Activated naive CD4-positive, alpha-beta T cell treated with anti-CD3 and anti-CD28 coated beads, Interleukin-2, amount 50 U/mL, for 24 hours (primary cell): ENCODE results near the gene NBEAL2.

Experiments
- H3K27ac Mint-ChIP-seq: one replicate; pipeline ENCODE4 v1.8.0; 2021; ENCODE audit warnings: mild to moderate bottlenecking, mixed read lengths
- H3K27me3 Mint-ChIP-seq: one replicate; pipeline ENCODE4 v1.8.0; 2021; ENCODE audit warnings: mixed read lengths
- H3K36me3 Mint-ChIP-seq: one replicate; pipeline ENCODE4 v1.8.0; 2021; ENCODE audit warnings: mixed read lengths
- H3K4me1 Mint-ChIP-seq: one replicate; pipeline ENCODE4 v1.8.0; 2021; ENCODE audit warnings: mixed read lengths
- H3K4me3 Mint-ChIP-seq: one replicate; pipeline ENCODE4 v1.8.0; 2021; ENCODE audit warnings: mild to moderate bottlenecking, mixed read lengths
- H3K9me3 Mint-ChIP-seq: one replicate; pipeline ENCODE4 v1.8.0; 2021; ENCODE audit warnings: mixed read lengths

The NBEAL2 gene

GRCh38 chr3:46978985-46979944 lies at the start of gene NBEAL2:
TSS of gene NBEAL2 (plus strand) at chr3:46979666. CDS start at chr3:46979862, 196 bp downstream.
- H3K4me3 Mint-ChIP-seq, result peak within 1 kb of the TSS; percentile 88
- peaks cover 1% of the 10 kb centered on the region for H3K36me3 Mint-ChIP-seq
- H3K27ac Mint-ChIP-seq, result peak within 1 kb of the TSS; percentile 92
- no peaks in the 10 kb centered on the region for H3K9me3 Mint-ChIP-seq
- H3K4me1 Mint-ChIP-seq, result peaks cover 64% of the 10 kb centered on the region
- H3K27me3 Mint-ChIP-seq, result no peaks in the 10 kb centered on the region

GRCh38 chr3:46930166-46930944 lies 49.1 kb upstream of the NBEAL2 start:
- Mint-ChIP-seq H3K4me3 (no peak overlapping the region), H3K4me1 (peaks cover 62% of the 10 kb centered on the region), H3K27me3 (no peaks in the 10 kb centered on the region), H3K36me3 (peaks cover 9% of the 10 kb centered on the region), H3K27ac (peak overlapping the region; percentile 56), H3K9me3 (no peaks in the 10 kb centered on the region)

GRCh38 chr3:46930945-46931403 lies 48.5 kb upstream of the NBEAL2 start:
- no peak overlapping the region for H3K4me3 Mint-ChIP-seq
- peak overlapping the region; percentile 56 for H3K27ac Mint-ChIP-seq
- peaks cover 9% of the 10 kb centered on the region for H3K36me3 Mint-ChIP-seq
- no peaks in the 10 kb centered on the region for H3K9me3 Mint-ChIP-seq
- H3K27me3 Mint-ChIP-seq, result no peaks in the 10 kb centered on the region
- peaks cover 68% of the 10 kb centered on the region for H3K4me1 Mint-ChIP-seq

- peaks cover 75% of the 10 kb centered on the region for H3K4me1 Mint-ChIP-seq
- H3K27me3 Mint-ChIP-seq, result no peaks in the 10 kb centered on the region
- peak overlapping the region; percentile 86 for H3K27ac Mint-ChIP-seq
- peaks cover 9% of the 10 kb centered on the region for H3K36me3 Mint-ChIP-seq
- peak overlapping the region; percentile 44 for H3K4me3 Mint-ChIP-seq
- no peaks in the 10 kb centered on the region for H3K9me3 Mint-ChIP-seq
Measured at GRCh38 chr3:46931631-46932331, 47.7 kb upstream of the NBEAL2 start.

- Mint-ChIP-seq H3K4me1 (peaks cover 67% of the 10 kb centered on the region), H3K27ac (peak overlapping the region; percentile 24), H3K9me3 (no peaks in the 10 kb centered on the region)
Measured at GRCh38 chr3:46932455-46933225, 46.8 kb upstream of the NBEAL2 start.

GRCh38 chr3:46933261-46933660 lies 46.2 kb upstream of the NBEAL2 start:
- peak overlapping the region; percentile 23 for H3K27ac Mint-ChIP-seq
- peaks cover 62% of the 10 kb centered on the region for H3K4me1 Mint-ChIP-seq
- peaks cover 7% of the 10 kb centered on the region for H3K36me3 Mint-ChIP-seq
- H3K9me3 Mint-ChIP-seq, result no peaks in the 10 kb centered on the region
- H3K4me3 Mint-ChIP-seq, result no peak overlapping the region
- no peaks in the 10 kb centered on the region for H3K27me3 Mint-ChIP-seq

More at GRCh38 chr3:46932455-46933225, 46.8 kb upstream of the NBEAL2 start:
- Mint-ChIP-seq H3K36me3 (peaks cover 7% of the 10 kb centered on the region), H3K27me3 (no peaks in the 10 kb centered on the region), H3K4me3 (no peak overlapping the region)

GRCh38 chr3:46934072-46934471 lies 45.4 kb upstream of the NBEAL2 start:
- no peaks in the 10 kb centered on the region for H3K9me3 Mint-ChIP-seq
- H3K4me1 Mint-ChIP-seq, result peaks cover 58% of the 10 kb centered on the region
- H3K27me3 Mint-ChIP-seq, result no peaks in the 10 kb centered on the region
- H3K36me3 Mint-ChIP-seq, result peaks cover 5% of the 10 kb centered on the region
- no peak overlapping the region for H3K4me3 Mint-ChIP-seq
- no peak overlapping the region for H3K27ac Mint-ChIP-seq

GRCh38 chr3:46934498-46935167 lies 44.8 kb upstream of the NBEAL2 start:
- H3K36me3 Mint-ChIP-seq, result peaks cover 4% of the 10 kb centered on the region
- peaks cover 58% of the 10 kb centered on the region for H3K4me1 Mint-ChIP-seq
- no peak overlapping the region for H3K4me3 Mint-ChIP-seq
- no peak overlapping the region for H3K27ac Mint-ChIP-seq
- no peaks in the 10 kb centered on the region for H3K27me3 Mint-ChIP-seq
- H3K9me3 Mint-ChIP-seq, result no peaks in the 10 kb centered on the region

GRCh38 chr3:46935168-46935858 lies 44.2 kb upstream of the NBEAL2 start:
- Mint-ChIP-seq H3K9me3 (no peaks in the 10 kb centered on the region), H3K4me3 (no peak overlapping the region), H3K27ac (peak overlapping the region; percentile 23), H3K27me3 (no peaks in the 10 kb centered on the region), H3K36me3 (peaks cover 5% of the 10 kb centered on the region), H3K4me1 (peaks cover 64% of the 10 kb centered on the region)

- H3K4me3 Mint-ChIP-seq, result no peak overlapping the region
- H3K4me1 Mint-ChIP-seq, result peaks cover 61% of the 10 kb centered on the region
- H3K9me3 Mint-ChIP-seq, result no peaks in the 10 kb centered on the region
- peaks cover 7% of the 10 kb centered on the region for H3K36me3 Mint-ChIP-seq
- H3K27me3 Mint-ChIP-seq, result no peaks in the 10 kb centered on the region
- peak overlapping the region; percentile 23 for H3K27ac Mint-ChIP-seq
Measured at GRCh38 chr3:46935989-46936558, 43.4 kb upstream of the NBEAL2 start.

- peaks cover 54% of the 10 kb centered on the region for H3K4me1 Mint-ChIP-seq
- no peak overlapping the region for H3K4me3 Mint-ChIP-seq
- H3K36me3 Mint-ChIP-seq, result peaks cover 7% of the 10 kb centered on the region
- no peak overlapping the region for H3K27ac Mint-ChIP-seq
- no peaks in the 10 kb centered on the region for H3K27me3 Mint-ChIP-seq
- no peaks in the 10 kb centered on the region for H3K9me3 Mint-ChIP-seq
Measured at GRCh38 chr3:46936733-46937250, 42.7 kb upstream of the NBEAL2 start.

GRCh38 chr3:46938118-46938517 lies 41.3 kb upstream of the NBEAL2 start:
- H3K4me3 Mint-ChIP-seq, result no peak overlapping the region
- H3K9me3 Mint-ChIP-seq, result no peaks in the 10 kb centered on the region
- H3K27me3 Mint-ChIP-seq, result no peaks in the 10 kb centered on the region
- H3K4me1 Mint-ChIP-seq, result peaks cover 52% of the 10 kb centered on the region
- peak overlapping the region; percentile 41 for H3K27ac Mint-ChIP-seq
- peaks cover 7% of the 10 kb centered on the region for H3K36me3 Mint-ChIP-seq
